ENCODE measurements around the gene CD79B.

DNA sequence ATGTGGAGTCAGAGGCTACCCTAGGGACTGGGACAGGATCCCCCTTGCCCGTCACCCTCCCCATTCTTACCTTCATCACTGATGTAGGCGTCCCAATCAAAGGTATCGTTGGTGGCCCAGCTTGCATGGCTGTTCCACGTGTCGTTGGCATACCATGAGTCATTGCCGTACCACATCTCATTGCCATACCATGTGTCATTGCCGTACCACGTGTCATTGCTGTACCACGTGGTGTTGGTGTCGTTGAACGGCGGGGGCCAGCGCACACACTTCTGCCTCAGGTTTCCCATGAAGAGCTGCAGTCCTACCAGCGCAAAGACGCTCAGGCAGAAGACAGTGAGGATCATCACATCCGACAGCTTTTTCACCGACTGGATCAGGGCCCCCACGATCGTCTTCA lies 35.8 kb upstream of the CD79B start:
- TF ChIP-seq, protein P1, sequence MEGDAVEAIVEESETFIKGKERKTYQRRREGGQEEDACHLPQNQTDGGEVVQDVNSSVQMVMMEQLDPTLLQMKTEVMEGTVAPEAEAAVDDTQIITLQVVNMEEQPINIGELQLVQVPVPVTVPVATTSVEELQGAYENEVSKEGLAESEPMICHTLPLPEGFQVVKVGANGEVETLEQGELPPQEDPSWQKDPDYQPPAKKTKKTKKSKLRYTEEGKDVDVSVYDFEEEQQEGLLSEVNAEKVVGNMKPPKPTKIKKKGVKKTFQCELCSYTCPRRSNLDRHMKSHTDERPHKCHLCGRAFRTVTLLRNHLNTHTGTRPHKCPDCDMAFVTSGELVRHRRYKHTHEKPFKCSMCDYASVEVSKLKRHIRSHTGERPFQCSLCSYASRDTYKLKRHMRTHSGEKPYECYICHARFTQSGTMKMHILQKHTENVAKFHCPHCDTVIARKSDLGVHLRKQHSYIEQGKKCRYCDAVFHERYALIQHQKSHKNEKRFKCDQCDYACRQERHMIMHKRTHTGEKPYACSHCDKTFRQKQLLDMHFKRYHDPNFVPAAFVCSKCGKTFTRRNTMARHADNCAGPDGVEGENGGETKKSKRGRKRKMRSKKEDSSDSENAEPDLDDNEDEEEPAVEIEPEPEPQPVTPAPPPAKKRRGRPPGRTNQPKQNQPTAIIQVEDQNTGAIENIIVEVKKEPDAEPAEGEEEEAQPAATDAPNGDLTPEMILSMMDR (IDR thresholded peaks at IDR 0.05): no peak
- no peak for TF ChIP-seq POLR2A (IDR thresholded peaks at IDR 0.05)
